KMS-11 (cell line): ENCODE results near the gene PTPRR.

Experiments used
- H2AFZ ChIP-seq: fragments of 200-600 bp; sonication (generic); 2 replicates; pipeline ENCODE4 v1.6.1; 2016; ENCODE audit warnings: antibody characterized with exemption, mixed run types, low read depth
- H3K27ac ChIP-seq: fragments of 200-600 bp; sonication (generic); 2 replicates; pipeline ENCODE4 v1.6.1; 2016; ENCODE audit warnings: mild to moderate bottlenecking, mixed run types
- H3K27me3 ChIP-seq: fragments of 200-600 bp; sonication (generic); 2 replicates; pipeline ENCODE4 v1.6.1; 2017; ENCODE audit warnings: mild to moderate bottlenecking, low read depth, mixed run types, moderate library complexity; ENCODE audit not compliant: insufficient read depth
- H3K36me3 ChIP-seq: fragments of 200-600 bp; sonication (generic); 2 replicates; pipeline ENCODE4 v1.6.1; 2017; ENCODE audit warnings: mild to moderate bottlenecking, mixed run types; ENCODE audit not compliant: insufficient read depth
- H3K4me1 ChIP-seq: fragments of 200-600 bp; sonication (generic); 2 replicates; pipeline ENCODE4 v1.6.1; 2016; ENCODE audit warnings: mild to moderate bottlenecking, low read depth, mixed run types; ENCODE audit not compliant: poor library complexity, severe bottlenecking
- H3K4me2 ChIP-seq: fragments of 200-600 bp; sonication (generic); 2 replicates; pipeline ENCODE4 v1.7.0; 2016; ENCODE audit warnings: mild to moderate bottlenecking, mixed run types
- H3K4me3 ChIP-seq: fragments of 200-600 bp; sonication (generic); IDR thresholded peaks from 2 replicates; pipeline ENCODE4 v1.6.1; 2017; ENCODE audit warnings: low read depth, low read length, mixed read lengths; ENCODE audit not compliant: insufficient read depth
- H3K79me2 ChIP-seq: fragments of 200-600 bp; sonication (generic); 2 replicates; pipeline ENCODE4 v1.6.1; 2016; ENCODE audit warnings: low read depth, mixed run types; ENCODE audit not compliant: insufficient read depth
- H3K9ac ChIP-seq: fragments of 200-600 bp; sonication (generic); 2 replicates; pipeline ENCODE4 v1.6.1; 2016; ENCODE audit warnings: mild to moderate bottlenecking, mixed run types
- H4K20me1 ChIP-seq: fragments of 200-600 bp; sonication (generic); 2 replicates; pipeline ENCODE4 v1.6.1; 2016; ENCODE audit warnings: mild to moderate bottlenecking, mixed run types; ENCODE audit not compliant: insufficient read depth
- CTCF ChIP-seq: fragments of 200-600 bp; sonication (generic); conservative IDR thresholded peaks from 2 replicates; pipeline ENCODE4 v1.6.1; 2017; ENCODE audit warnings: low read depth, mild to moderate bottlenecking, antibody characterized with exemption, low read length, moderate library complexity, mixed read lengths

PTPRR gene

GRCh38 chr12:70719672-70720420, 200.7 kb downstream of the PTPRR start:
- Histone ChIP-seq H3K4me2 (no peak overlapping the region), H3K27me3 (no peaks in the 10 kb centered on the region), H3K79me2 (no peaks in the 10 kb centered on the region), H3K9ac (no peak overlapping the region), H3K36me3 (no peaks in the 10 kb centered on the region), H4K20me1 (no peaks in the 10 kb centered on the region), H3K27ac (no peak overlapping the region), H3K4me1 (no peaks in the 10 kb centered on the region), H3K4me3 (no peak overlapping the region), H2AFZ (no peak overlapping the region)
- TF ChIP-seq CTCF: peak; percentile 99

- H3K27ac ChIP-seq: no peak overlapping the region
- no peaks in the 10 kb centered on the region for H4K20me1 ChIP-seq
- H3K27me3 ChIP-seq: no peaks in the 10 kb centered on the region
- H3K36me3 ChIP-seq: no peaks in the 10 kb centered on the region
- no peak overlapping the region for H3K9ac ChIP-seq
- no peak for TF ChIP-seq CTCF
- H3K79me2 ChIP-seq: no peaks in the 10 kb centered on the region
- H2AFZ ChIP-seq: no peak overlapping the region
- no peak overlapping the region for H3K4me2 ChIP-seq
- no peak overlapping the region for H3K4me3 ChIP-seq
- H3K4me1 ChIP-seq: no peaks in the 10 kb centered on the region
These were observed 201.5 kb downstream of the PTPRR start for GRCh38 chr12:70719071-70719470.

GRCh38 chr12:70711831-70712230, 208.7 kb downstream of the PTPRR start:
- H2AFZ ChIP-seq: no peak overlapping the region
- H3K4me1 ChIP-seq: no peaks in the 10 kb centered on the region
- H3K27ac ChIP-seq: no peak overlapping the region
- no peaks in the 10 kb centered on the region for H3K27me3 ChIP-seq
- H3K4me2 ChIP-seq: no peak overlapping the region
- H4K20me1 ChIP-seq: no peaks in the 10 kb centered on the region
- TF ChIP-seq CTCF: no peak
- H3K36me3 ChIP-seq: no peaks in the 10 kb centered on the region
- H3K79me2 ChIP-seq: no peaks in the 10 kb centered on the region
- no peak overlapping the region for H3K4me3 ChIP-seq
- H3K9ac ChIP-seq: no peak overlapping the region

- Histone ChIP-seq H3K79me2 (no peaks in the 10 kb centered on the region), H3K4me2 (no peak overlapping the region), H3K9ac (no peak overlapping the region), H3K36me3 (no peaks in the 10 kb centered on the region), H2AFZ (no peak overlapping the region), H4K20me1 (no peaks in the 10 kb centered on the region), H3K4me3 (no peak overlapping the region), H3K4me1 (no peaks in the 10 kb centered on the region), H3K27me3 (no peaks in the 10 kb centered on the region), H3K27ac (no peak overlapping the region)
- no peak for TF ChIP-seq CTCF
These were observed 211.5 kb downstream of the PTPRR start for GRCh38 chr12:70709022-70709421.
